HepG2 (cell line): Measurements from ENCODE around the gene RPS5. TPM values are rescaled to one million over a fixed set of nuclear protein-coding genes. Genes with fewer than 3 reads are reported as not detected.

ENCODE experiments used
- ATAC-seq: fragments of 200-7000 bp; cut with Tn5 transposase; 3 replicates; pipeline ENCODE4 v1.9.1; 2020; ENCODE audit warnings: mild to moderate bottlenecking, moderate library complexity
- BruUV-seq: library from RNA; stranded (reverse); fragments of 400-500 nt; replicated peaks from 2 replicates; lab custom pipeline; 2021; lab: Mats Ljungman, UMichigan
- CTCF ChIA-PET: fragments of 300-600 bp; formaldehyde crosslinking; extraction: SDS; loops from one replicate; lab custom pipeline; 2021; ENCODE audit warnings: low total read pairs, inconsistent platforms, low intra/inter-chr PET ratio; lab: Yijun Ruan, JAX
- POLR2A ChIA-PET: fragments of 350-600 bp; sonication (Branson Sonifier 250); formaldehyde crosslinking; loops from one replicate; lab custom pipeline; 2020; ENCODE audit warnings: antibody characterized with exemption, inconsistent platforms; lab: Yijun Ruan, JAX
- DNase-seq: peaks from one replicate; pipeline ENCODE4 v3.0.0-alpha.2; 2015; ENCODE audit warnings: low spot score
- FAIRE-seq: peaks from 3 replicates; lab custom pipeline; 2011; peaks lifted over from hg19 to GRCh38; lab: Jason Lieb, UNC
- H2AFZ ChIP-seq: one replicate; pipeline ENCODE4 v1.6.1; 2011; ENCODE audit warnings: low read length, inconsistent platforms
- H3K27ac ChIP-seq: fragments of 300-600 bp; 3 replicates; pipeline ENCODE4 v1.8.0; 2011; ENCODE audit warnings: mixed run types, mild to moderate bottlenecking, mixed read lengths, low read length, inconsistent platforms; ENCODE audit not compliant: insufficient read depth; ENCODE audit errors: extremely low read length
- H3K27me3 ChIP-seq, 2 experiments: fragments of 200-600 bp in 1 of 2; 2 replicates in 1 of 2; 3 replicates in 1 of 2; pipeline versions ENCODE4 v1.6.0 to v1.8.0; 2011; ENCODE audit warnings: low read length in 2 of 2, mild to moderate bottlenecking in 2 of 2, moderate library complexity in 2 of 2, inconsistent platforms in 1 of 2; ENCODE audit not compliant: insufficient read depth in 2 of 2, control insufficient read depth in 1 of 2
- H3K36me3 ChIP-seq, 2 experiments: fragments of 200-600 bp in 1 of 2; replicated peaks in 1 of 2; 2 replicates in 1 of 2; 3 replicates in 1 of 2; pipeline versions ENCODE4 v1.5.1 to v1.8.0; 2011; ENCODE audit warnings: low read length in 2 of 2, inconsistent platforms in 1 of 2; ENCODE audit not compliant: insufficient read depth in 2 of 2, control insufficient read depth in 1 of 2
- H3K4me1 ChIP-seq: 2 replicates; pipeline ENCODE4 v1.5.1; 2012; ENCODE audit warnings: low read length, inconsistent platforms; ENCODE audit not compliant: insufficient read depth
- H3K4me2 ChIP-seq: 2 replicates; pipeline ENCODE4 v1.6.0; 2011; ENCODE audit warnings: low read depth, low read length, inconsistent platforms
- H3K4me3 ChIP-seq, 3 experiments: fragments of 200-600 bp in 1 of 3; sonication (generic), shearing (Covaris generic) in 1 of 3; replicated peaks in 1 of 3; 2 replicates each; pipeline ENCODE4 v1.5.1; 2011 to 2016; ENCODE audit warnings: low read length in 3 of 3, inconsistent platforms in 2 of 3, low read depth in 2 of 3, mild to moderate bottlenecking in 2 of 3, control low read depth in 1 of 3, mixed read lengths in 1 of 3; ENCODE audit not compliant: insufficient read depth in 1 of 3
- H3K79me2 ChIP-seq: one replicate; pipeline ENCODE4 v1.6.1; 2011; ENCODE audit warnings: low read length, inconsistent platforms; ENCODE audit not compliant: insufficient read depth
- H3K9ac ChIP-seq: 2 replicates; pipeline ENCODE4 v1.6.0; 2011; ENCODE audit warnings: mild to moderate bottlenecking, low read depth, low read length, inconsistent platforms; ENCODE audit not compliant: insufficient read depth
- H3K9me3 ChIP-seq: 2 replicates; pipeline ENCODE4 v1.5.1; 2012; ENCODE audit warnings: mild to moderate bottlenecking, low read length
- H4K20me1 ChIP-seq: 2 replicates; pipeline ENCODE4 v1.6.0; 2011; ENCODE audit warnings: inconsistent platforms, mild to moderate bottlenecking, low read length, moderate library complexity; ENCODE audit not compliant: insufficient read depth
- ARID3A ChIP-seq: IDR thresholded peaks from 2 replicates; pipeline ENCODE4 v1.6.1; 2012; ENCODE audit warnings: low read depth, low read length, improper control_type of control experiment
- EZH2 ChIP-seq: conservative IDR thresholded peaks from 2 replicates; pipeline ENCODE4 v1.6.1; 2012; ENCODE audit warnings: mild to moderate bottlenecking, low read depth, low read length, moderate library complexity
- FOXM1 ChIP-seq: sonication (generic); formaldehyde crosslinking; IDR thresholded peaks from 2 replicates; pipeline ENCODE4 v1.5.0; 2020; ENCODE audit warnings: missing genetic modification reagents
- GZF1 ChIP-seq: sonication (generic); formaldehyde crosslinking; IDR thresholded peaks from 2 replicates; pipeline ENCODE4 v1.5.1; 2020; ENCODE audit warnings: mild to moderate bottlenecking, missing genetic modification reagents
- ZNF10 ChIP-seq: sonication (generic); formaldehyde crosslinking; IDR thresholded peaks from 2 replicates; pipeline ENCODE4 v1.4.0; 2020; ENCODE audit warnings: mild to moderate bottlenecking, low read depth, missing genetic modification reagents, borderline replicate concordance
- ZNF232 ChIP-seq: sonication (generic); formaldehyde crosslinking; IDR thresholded peaks from 2 replicates; pipeline ENCODE4 v1.4.0; 2020; ENCODE audit warnings: missing genetic modification reagents, borderline replicate concordance
- WGBS: methylation state at CpG from one replicate; pipeline ENCODE4 v1.1.6; 2017; ENCODE audit warnings: low lambda C conversion rate; 5-methylcytosine and 5-hydroxymethylcytosine counted together
- in situ Hi-C: cut with HindIII; loops from 2 replicates; pipeline ENCODE4 v1.10.0; 2017; ENCODE audit warnings: low pct_unique_long_range_greater_than_20kb; ENCODE audit not compliant: extremely low pct_ligation_motif_present
- intact Hi-C: fragments of 100-400 bp; cut with micrococcal nuclease; formaldehyde crosslinking; loops from one replicate; pipeline ENCODE4 v1.10.0; 2022; ENCODE audit not compliant: unreplicated experiment
- polyA plus RNA-seq, 8 experiments: library from polyadenylated mRNA; depleted of rRNA in 3 of 8; stranded (reverse) in 7 of 8; unstranded in 1 of 8; fragments of >200 nt; fragmentation: Illumina TruSeq in 4 of 8; extraction: Trizol in 4 of 8; gene quantifications; 2 replicates each; pipeline versions ENCODE4 v1.2.1 to v1.2.3, GENCODE V29; 2011 to 2016; ENCODE audit warnings: low read depth in 4 of 8, missing spikeins in 1 of 8, mixed read lengths in 1 of 8; ENCODE audit not compliant: insufficient read depth in 1 of 8
- total RNA-seq, 5 experiments: library from RNA; depleted of rRNA; stranded (reverse); fragments of >200 nt; fragmentation: Illumina TruSeq; extraction: Trizol; gene quantifications; 2 replicates each; pipeline ENCODE4 v1.2.3, GENCODE V29; 2016; ENCODE audit warnings: low read depth in 1 of 5
- TF ChIP-seq, protein P1 (sequence below): sonication (generic); formaldehyde crosslinking; IDR thresholded peaks from 2 replicates; pipeline ENCODE4 v1.8.1; 2022; ENCODE audit warnings: low read depth, mild to moderate bottlenecking, missing genetic modification reagents

The RPS5 gene
- total and polyA plus RNA-seq, 2 of the 13 experiments (the other 11 are each of a cell fraction or from before 2014, with no cell fraction given) = 1,544 to 4,408 TPM

GRCh38 chr19:58350871-58351557 is 36.1 kb upstream of the RPS5 start (continued):
- TF ChIP-seq ZNF232 (CRISPR knock-in tag) = no peak
- no peak for TF ChIP-seq GZF1 (CRISPR knock-in tag)
- no peak for TF ChIP-seq EZH2

GRCh38 chr19:58351558-58351878 is 35.6 kb upstream of the RPS5 start:
- ATAC-seq = no peak
- Histone ChIP-seq H3K9me3 (no peaks in the 10 kb centered on the region), H3K4me3 (no peak overlapping the region), H3K4me1 (peaks cover 48% of the 10 kb centered on the region), H3K4me2 (no peak overlapping the region), H2AFZ (no peak overlapping the region), H3K27ac (no peak overlapping the region), H3K9ac (no peak overlapping the region), H3K79me2 (no peaks in the 10 kb centered on the region), H3K27me3 (no peaks in the 10 kb centered on the region), H3K36me3 (no peaks in the 10 kb centered on the region), H4K20me1 (no peaks in the 10 kb centered on the region)
- CTCF ChIA-PET = no interaction called here
- POLR2A ChIA-PET = interaction anchor here (1.1 to 1.8 kb wide), 3 partner anchors 11 to 28 kb away, joined by 3 to 23 read pairs (median 4); partner anchors contain the start of genes ZNF497 and ZSCAN22
- WGBS = 99% methylated on average over 5 of the region's 9 CpGs
- BruUV-seq = no TSS peak
- in situ Hi-C loops = no loop called here
- intact Hi-C loops = no loop called here
- no peak for FAIRE-seq
- TF ChIP-seq ARID3A = no peak
- TF ChIP-seq, protein P1, sequence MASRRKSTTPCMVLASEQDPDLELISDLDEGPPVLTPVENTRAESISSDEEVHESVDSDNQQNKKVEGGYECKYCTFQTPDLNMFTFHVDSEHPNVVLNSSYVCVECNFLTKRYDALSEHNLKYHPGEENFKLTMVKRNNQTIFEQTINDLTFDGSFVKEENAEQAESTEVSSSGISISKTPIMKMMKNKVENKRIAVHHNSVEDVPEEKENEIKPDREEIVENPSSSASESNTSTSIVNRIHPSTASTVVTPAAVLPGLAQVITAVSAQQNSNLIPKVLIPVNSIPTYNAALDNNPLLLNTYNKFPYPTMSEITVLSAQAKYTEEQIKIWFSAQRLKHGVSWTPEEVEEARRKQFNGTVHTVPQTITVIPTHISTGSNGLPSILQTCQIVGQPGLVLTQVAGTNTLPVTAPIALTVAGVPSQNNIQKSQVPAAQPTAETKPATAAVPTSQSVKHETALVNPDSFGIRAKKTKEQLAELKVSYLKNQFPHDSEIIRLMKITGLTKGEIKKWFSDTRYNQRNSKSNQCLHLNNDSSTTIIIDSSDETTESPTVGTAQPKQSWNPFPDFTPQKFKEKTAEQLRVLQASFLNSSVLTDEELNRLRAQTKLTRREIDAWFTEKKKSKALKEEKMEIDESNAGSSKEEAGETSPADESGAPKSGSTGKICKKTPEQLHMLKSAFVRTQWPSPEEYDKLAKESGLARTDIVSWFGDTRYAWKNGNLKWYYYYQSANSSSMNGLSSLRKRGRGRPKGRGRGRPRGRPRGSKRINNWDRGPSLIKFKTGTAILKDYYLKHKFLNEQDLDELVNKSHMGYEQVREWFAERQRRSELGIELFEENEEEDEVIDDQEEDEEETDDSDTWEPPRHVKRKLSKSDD = no peak
- no peak for TF ChIP-seq ZNF10 (CRISPR knock-in tag)
- no peak for TF ChIP-seq FOXM1
- DNase-seq = no peak
